Measurements from ENCODE around the gene RASL12.

DNA sequence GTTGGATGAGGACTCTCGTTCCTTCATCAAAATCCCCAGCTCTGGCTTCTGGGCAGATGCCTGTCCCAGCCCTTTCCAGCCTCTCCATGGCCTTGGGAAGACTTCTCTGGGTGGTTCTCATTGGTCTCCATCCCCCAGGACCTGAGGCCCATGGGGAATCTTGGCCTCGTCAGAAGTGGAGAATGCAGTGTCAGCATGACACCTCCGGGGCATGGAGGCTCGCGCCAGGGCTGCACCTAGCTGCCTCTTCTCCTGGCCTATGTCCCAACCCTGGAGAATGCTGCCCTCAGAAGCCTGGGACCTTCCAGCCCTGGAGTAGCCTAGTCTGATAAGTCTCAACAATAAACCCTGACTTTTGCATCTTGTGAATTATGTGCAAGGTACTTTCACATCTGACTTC is 11.8 kb upstream of the RASL12 start:
- TF ChIP-seq, protein P1, sequence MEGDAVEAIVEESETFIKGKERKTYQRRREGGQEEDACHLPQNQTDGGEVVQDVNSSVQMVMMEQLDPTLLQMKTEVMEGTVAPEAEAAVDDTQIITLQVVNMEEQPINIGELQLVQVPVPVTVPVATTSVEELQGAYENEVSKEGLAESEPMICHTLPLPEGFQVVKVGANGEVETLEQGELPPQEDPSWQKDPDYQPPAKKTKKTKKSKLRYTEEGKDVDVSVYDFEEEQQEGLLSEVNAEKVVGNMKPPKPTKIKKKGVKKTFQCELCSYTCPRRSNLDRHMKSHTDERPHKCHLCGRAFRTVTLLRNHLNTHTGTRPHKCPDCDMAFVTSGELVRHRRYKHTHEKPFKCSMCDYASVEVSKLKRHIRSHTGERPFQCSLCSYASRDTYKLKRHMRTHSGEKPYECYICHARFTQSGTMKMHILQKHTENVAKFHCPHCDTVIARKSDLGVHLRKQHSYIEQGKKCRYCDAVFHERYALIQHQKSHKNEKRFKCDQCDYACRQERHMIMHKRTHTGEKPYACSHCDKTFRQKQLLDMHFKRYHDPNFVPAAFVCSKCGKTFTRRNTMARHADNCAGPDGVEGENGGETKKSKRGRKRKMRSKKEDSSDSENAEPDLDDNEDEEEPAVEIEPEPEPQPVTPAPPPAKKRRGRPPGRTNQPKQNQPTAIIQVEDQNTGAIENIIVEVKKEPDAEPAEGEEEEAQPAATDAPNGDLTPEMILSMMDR (conservative IDR thresholded peaks at IDR 0.05; ENCODE audit: low read length), result no peak
- TF ChIP-seq EZH2phosphoT487 (IDR thresholded peaks at IDR 0.05; ENCODE audit: borderline replicate concordance), result no peak

All from Loucy (cell line).